HG02642 (cell line): ENCODE results near the gene USP11.

Source experiments
- ATAC-seq: cut with Tn5 transposase; IDR thresholded peaks from one replicate; pipeline ENCODE4 v1.9.1; 2021; ENCODE audit warnings: mild to moderate bottlenecking; ENCODE audit not compliant: unreplicated experiment, poor library complexity

Gene USP11

GRCh38 chrX:47232803-47233332 lies at the start of gene USP11:
Gene USP11, plus strand, starts transcription at chrX:47233009. Its CDS starts 35 bp downstream, at chrX:47233044.
- peak; percentile 9 for ATAC-seq

DNA sequence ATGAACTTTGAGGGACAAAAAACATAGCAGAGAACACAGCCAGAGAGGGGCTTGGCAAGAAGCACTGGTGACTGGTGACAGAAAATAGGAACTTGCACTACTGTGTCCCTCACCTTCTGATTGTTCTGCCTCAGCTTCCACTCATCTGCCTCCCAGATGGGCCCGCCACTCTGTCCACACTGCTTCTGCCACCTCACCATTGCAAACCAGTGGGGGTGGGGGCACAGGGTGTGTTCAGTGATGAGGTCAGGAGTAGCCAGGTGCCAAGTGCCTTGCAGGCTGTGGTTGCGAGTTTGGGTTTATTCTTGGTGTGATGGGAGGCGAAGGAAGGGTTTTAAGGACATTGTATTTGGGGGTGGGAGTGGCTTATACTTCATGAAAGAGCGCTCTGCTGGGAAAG lies 48.3 kb upstream of the USP11 start:
- no peak for ATAC-seq

DNA sequence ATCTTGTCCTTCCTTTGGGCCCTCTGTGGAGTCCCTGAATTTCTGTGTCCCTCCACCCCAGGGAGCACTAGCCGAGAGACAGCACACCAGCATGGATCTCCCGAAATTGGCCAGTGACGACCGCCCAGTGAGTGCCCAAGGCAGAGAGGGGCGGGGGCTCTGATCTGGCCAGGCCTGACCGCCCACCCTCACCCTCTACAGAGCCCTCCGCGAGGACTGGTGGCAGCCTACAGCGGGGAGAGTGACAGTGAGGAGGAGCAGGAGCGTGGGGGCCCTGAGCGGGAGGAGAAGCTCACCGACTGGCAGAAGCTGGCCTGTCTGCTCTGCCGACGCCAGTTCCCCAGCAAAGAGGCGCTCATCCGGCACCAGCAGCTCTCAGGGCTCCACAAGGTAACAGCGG lies 47.6 kb upstream of the USP11 start:
- ATAC-seq = no peak

DNA sequence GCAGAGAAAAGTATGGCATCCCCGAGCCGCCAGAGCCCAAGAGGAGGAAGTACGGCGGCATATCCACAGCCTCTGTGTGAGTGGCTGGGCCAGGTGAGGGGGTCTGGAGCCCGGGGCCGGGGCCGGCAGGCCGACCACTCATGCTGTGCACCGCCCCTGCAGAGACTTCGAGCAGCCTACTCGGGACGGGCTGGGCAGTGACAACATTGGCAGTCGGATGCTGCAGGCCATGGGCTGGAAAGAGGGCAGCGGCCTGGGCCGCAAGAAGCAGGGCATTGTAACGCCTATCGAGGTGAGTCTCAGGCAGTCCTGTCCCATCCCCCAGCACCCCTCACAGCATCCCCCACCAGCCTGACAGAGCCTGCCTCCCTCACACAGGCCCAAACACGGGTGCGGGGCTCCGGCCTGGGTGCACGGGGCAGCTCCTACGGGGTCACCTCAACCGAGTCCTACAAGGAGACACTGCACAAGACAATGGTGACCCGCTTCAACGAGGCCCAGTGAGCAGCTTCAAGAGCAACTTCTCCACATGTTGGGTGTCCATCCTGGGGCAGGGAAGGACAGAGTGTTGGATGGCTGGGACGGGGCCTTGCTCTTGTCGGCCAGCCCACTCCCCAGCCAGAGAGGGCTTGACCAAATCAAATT lies 46.6 kb upstream of the USP11 start:
- ATAC-seq = no peak

- ATAC-seq = no peak
These were observed 45.6 kb upstream of the USP11 start for GRCh38 chrX:47187106-47187677.

DNA sequence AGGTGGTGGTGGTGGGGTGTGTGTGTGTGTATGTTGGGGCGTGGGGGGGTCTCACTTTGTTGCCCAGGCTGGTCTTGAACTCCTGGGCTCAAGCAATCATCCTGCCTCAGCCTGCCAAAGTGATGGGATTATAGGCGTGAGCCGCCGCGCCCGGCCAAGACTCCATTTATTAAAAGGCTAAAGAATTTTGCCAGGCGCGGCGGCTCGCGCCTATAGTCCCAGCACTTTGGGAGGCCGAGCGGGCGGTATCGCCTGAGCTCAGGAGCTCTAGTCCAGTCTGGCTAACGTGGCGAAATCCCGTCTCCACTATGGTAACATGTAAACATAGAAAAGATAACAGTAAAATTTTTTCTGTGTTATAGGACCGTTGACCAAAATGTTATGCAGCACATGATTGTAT lies 42.9 kb upstream of the USP11 start:
- no peak for ATAC-seq

DNA sequence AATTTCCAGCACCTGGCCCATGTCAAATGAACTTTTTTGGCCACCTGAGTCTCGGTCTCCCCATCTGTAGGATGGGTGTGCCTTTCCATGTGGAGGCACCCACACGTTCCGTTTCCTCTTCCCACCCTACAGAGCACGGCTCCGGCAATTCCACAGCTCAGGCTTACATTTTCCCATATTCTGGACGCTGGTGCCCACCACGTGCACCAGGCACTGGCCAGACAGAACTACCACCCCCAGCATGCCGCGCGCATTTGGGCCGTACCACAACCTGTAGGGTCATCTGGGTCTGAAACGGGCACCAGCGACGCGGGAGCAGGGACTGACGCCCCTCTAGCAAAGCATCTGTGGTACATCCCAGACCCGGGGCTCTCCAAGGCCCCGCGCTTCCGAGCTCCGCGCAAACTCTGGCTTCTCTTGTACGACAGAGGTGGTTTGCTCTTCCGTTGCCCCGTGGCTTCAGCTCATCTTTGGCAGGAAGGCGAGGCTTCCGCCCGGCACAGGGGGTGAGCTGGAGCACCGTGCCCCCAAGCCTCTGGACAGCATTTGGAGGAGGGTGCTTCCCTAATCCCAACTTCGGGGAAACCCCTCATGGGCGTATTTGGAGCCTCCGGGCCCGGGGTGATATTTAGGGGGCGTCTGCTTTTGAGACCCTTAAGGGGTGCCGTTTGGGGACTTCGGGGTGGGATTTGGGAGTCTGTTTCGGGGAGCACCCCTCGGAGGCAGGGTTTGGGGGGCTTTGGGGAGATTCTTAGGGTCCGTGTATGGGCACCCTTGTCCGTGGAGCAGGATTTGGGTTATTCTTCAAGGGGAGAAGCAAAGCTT lies 42.2 kb upstream of the USP11 start:
- ATAC-seq = peak; percentile 67

DNA sequence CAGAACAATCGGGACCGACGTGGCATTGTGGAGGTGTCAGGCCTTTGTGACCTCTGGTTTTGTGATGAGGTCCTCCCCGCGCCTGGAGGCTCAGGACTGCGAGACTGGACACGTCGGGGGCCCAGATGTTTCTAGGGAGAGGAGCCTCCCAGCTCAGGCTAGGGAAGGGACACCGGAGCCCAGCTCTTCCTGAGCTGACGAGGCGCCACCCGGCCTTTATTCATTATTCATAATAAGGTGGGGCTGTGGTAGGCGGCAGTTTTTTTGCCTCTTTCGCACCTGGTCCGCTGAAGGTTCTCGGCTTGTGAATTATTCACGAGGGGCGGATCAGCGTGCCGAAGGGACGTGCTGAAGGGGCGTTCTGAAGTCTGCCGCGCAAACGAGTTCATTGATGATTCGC lies 41.5 kb upstream of the USP11 start:
- ATAC-seq = no peak

DNA sequence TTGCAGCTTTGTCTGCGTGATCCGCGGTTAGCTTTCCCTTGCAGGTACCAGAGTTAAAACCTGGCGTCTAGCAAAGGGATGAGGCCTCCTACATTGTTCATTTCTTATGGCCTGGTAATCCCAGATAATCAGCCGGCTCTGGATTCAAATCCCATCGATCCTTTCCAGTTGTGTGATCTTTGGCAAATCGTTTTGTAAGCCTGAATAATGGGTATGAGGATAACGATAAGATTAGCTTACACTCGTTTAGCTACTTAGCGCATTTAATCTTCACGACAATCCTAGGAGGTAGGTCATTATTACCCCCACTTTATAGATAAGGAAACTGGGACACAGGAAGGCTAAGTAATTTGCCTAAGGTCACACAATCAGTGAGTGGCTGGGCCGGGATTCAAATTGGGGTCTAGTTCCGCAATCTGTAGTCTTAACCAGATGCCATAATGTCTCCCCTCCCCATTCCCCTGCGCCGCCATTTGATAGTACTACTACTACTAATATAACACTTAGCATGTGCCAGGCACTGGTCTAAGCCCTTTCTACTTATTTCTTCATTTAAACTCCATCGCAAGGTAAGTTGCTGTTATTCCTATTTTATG lies 40.9 kb upstream of the USP11 start:
- no peak for ATAC-seq

DNA sequence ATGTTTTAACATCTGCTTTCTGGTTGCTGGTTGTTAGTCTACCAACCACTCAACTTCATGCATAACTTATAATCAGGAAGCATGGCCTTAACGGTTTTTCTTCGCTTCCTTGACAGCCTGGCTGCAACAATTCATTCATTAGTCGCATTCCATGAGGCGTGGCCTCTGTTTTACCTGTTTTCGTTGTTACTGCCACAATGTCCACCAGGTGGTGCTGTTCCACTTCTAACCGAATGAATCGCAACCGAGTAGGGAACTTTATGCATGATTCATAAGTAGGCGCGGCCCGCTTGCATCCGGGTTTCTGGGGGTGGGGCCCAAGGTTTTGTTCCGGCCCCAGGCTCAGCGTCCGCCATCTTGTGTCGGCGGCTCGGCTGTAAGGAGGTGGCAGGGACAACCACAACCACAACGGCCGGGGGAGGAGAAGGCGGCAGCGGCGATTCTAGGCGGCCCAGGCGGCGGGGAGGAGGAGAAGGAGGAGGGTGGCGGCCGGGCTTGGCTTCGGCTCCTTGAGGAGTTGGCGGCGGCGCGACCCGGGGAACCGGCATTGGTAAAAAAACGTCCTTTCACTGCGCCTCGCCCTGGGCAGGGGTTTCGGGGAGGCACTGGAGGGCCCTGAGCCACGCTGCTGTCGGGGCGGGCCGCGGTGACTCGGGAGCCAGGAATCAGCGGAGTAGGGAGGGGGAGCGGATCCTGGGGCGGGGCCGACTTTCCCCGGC lies 39.2 kb upstream of the USP11 start, which contains the start of gene UBA1:
TSS of gene UBA1 (plus strand) at position 355 of the 719 bp plus-strand sequence. CDS start 4,974 bp downstream, outside the sequence.
- ATAC-seq = peak; percentile 66

GRCh38 chrX:47194194-47194787 lies 38.5 kb upstream of the USP11 start:
- no peak for ATAC-seq

DNA sequence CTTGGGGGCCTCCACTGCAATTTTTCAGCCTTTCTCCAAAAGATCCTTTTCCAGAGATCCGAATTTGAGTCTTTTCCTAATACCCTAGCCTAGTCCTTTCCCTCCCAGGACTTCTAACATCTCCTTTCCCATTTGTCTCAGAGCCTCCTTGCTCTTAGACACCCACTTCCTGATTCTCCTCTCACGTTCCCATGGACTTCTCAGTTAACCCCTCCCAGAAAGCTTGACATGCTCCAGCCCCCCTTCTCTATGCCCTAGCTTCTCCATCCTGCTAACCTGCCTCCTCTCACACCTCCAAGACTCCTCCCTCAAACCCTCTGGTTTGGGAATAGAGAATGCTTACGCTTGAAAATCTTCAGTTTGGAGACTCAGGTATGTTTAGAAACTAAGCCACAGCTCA lies 36.7 kb upstream of the USP11 start:
- no peak for ATAC-seq

GRCh38 chrX:47197526-47197925 lies 35.3 kb upstream of the USP11 start:
- ATAC-seq = no peak

GRCh38 chrX:47198026-47198686 lies 34.7 kb upstream of the USP11 start:
- ATAC-seq = no peak

DNA sequence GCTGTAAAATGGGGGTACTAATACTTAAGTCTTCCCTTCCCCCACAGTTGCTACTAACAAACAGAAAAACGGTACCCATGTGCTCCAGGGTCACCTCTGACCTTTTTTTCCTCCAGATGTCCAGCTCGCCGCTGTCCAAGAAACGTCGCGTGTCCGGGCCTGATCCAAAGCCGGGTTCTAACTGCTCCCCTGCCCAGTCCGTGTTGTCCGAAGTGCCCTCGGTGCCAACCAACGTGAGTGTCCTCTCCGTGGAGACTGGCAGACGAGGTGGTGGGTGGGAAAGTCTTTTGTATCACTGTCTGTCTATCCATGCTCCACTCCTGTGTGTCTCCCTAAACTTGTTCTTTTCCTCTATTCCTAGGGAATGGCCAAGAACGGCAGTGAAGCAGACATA lies 34.1 kb upstream of the USP11 start:
- no peak for ATAC-seq

DNA sequence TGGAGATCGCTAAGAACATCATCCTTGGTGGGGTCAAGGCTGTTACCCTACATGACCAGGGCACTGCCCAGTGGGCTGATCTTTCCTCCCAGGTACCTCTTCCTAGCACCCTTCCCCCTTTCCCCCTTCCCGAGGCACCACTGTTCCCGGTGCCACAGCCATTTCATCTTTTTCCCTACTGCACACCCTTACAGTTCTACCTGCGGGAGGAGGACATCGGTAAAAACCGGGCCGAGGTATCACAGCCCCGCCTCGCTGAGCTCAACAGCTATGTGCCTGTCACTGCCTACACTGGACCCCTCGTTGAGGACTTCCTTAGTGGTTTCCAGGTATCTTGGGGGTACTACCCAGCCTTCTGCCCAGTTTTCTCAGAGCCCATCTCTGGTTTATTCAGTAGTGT lies 33.5 kb upstream of the USP11 start:
- no peak for ATAC-seq

DNA sequence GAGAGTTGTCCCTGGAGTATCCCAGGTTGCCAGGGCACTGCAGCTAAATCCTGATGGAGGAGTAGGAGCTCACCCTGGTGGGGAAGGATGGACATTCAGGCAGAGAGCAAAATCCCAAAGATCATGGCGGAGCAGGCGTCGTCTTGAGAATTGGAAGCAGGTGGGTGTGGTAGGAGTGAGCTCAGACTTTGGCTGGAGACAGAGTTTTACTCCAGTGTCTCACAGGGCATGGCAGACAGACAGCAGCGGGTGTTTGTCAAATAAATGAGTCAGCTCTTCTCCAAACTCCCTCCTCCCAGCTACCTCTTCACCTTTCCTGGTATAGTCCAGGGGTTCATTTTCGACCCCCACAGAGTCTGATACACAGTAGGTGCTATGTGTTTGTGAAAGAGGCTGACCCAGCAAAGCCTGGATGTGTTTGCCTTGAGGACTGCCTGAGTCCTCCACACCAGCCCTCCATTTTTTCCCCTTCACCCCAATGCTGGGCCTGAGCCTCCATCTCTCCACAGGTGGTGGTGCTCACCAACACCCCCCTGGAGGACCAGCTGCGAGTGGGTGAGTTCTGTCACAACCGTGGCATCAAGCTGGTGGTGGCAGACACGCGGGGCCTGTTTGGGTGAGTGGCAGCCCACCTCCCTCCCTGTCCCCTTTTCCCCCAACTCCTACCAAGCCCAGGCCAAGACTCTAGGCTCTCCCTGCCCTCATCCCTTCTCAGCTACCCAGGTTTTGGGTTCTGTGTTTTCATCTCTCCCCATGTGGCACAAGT lies 32.2 kb upstream of the USP11 start:
- ATAC-seq = no peak

DNA sequence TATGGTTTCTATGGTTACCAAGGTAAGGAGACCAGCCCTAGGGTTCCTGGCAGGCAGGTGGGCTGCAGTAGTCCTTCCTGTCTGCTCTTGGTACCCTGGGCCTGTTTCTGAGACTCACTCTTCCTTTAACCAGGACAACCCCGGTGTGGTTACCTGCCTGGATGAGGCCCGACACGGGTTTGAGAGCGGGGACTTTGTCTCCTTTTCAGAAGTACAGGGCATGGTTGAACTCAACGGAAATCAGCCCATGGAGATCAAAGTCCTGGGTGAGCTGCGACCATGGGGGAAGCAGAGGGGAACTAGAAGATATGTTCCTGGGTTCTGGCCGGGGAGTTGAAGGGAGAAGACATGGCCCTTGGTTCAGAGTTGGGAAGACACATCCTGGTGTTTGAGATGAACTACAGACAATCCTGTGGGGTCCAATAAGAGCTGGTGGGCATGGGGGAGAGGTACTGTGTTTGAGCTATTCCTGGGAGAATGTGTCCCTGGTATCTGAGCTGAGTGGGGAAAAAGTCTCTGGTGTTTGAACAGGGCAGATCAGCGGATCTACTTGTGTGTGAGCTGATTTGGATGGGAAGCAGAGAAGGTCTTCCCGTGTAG lies 31.4 kb upstream of the USP11 start:
- ATAC-seq = no peak
